Heart right ventricle (tissue), 16 donors: ENCODE measurements around the gene TTYH1. TPM values are rescaled to one million over a fixed set of nuclear protein-coding genes. Genes with fewer than 3 reads are reported as not detected.

ENCODE experiments used
- ATAC-seq, 8 donors: fragments of 200-7000 bp; cut with Tn5 transposase; one replicate each; pipeline ENCODE4 v1.9.1; 2020; ENCODE audit warnings: mild to moderate bottlenecking in 8 of 8, moderate library complexity in 8 of 8, moderate number of reproducible peaks in 1 of 8
- DNase-seq, 2 donors: peaks; one replicate each; pipeline ENCODE4 v3.0.0-alpha.2; 2020
- H3K27ac ChIP-seq, 10 donors: fragments of 200-600 bp; sonication (generic) in 2 of 10; one replicate each; pipeline versions ENCODE4 v1.5.0 to v1.8.0; 2020 to 2022; ENCODE audit warnings: mild to moderate bottlenecking in 3 of 10
- H3K27me3 ChIP-seq, 7 donors: fragments of 200-600 bp; one replicate each; pipeline ENCODE4 v1.8.0; 2021 to 2022; ENCODE audit warnings: mild to moderate bottlenecking in 2 of 7
- H3K36me3 ChIP-seq, 9 donors: fragments of 200-600 bp; sonication (generic) in 1 of 9; one replicate each; pipeline versions ENCODE4 v1.5.0 to v1.8.0; 2020 to 2022; ENCODE audit warnings: mild to moderate bottlenecking in 2 of 9
- H3K4me1 ChIP-seq, 9 donors: fragments of 200-600 bp; sonication (generic) in 1 of 9; one replicate each; pipeline versions ENCODE4 v1.5.0 to v1.8.0; 2020 to 2022; ENCODE audit warnings: mild to moderate bottlenecking in 4 of 9
- H3K4me3 ChIP-seq, 10 donors: fragments of 200-600 bp; sonication (generic) in 2 of 10; one replicate each; pipeline versions ENCODE4 v1.5.0 to v1.8.0; 2020 to 2022; ENCODE audit warnings: mild to moderate bottlenecking in 7 of 10, moderate library complexity in 2 of 10
- H3K9me3 ChIP-seq, 11 donors: fragments of 200-600 bp in 10 of 11; sonication (generic) in 2 of 11; one replicate each; pipeline versions ENCODE4 v1.5.0 to v1.8.0; 2013 to 2022; ENCODE audit warnings: mild to moderate bottlenecking in 2 of 11, control low read depth in 1 of 11, moderate library complexity in 1 of 11
- CTCF ChIP-seq, 9 donors: fragments of 200-600 bp; sonication (generic) in 2 of 9; IDR thresholded peaks; one replicate each; pipeline versions ENCODE4 v1.5.0 to v1.8.0; 2021 to 2022; ENCODE audit warnings: antibody characterized with exemption in 9 of 9, mild to moderate bottlenecking in 5 of 9, moderate library complexity in 1 of 9
- WGBS, 2 donors: extraction: QIAGEN DNeasy Blood & Tissue Kit; methylation state at CpG; one replicate each; pipeline ENCODE4 v1.1.7; 2013; ENCODE audit warnings: inconsistent platforms in 1 of 2; 5-methylcytosine and 5-hydroxymethylcytosine counted together
- intact Hi-C, 10 donors: fragments of 100-400 bp; cut with DNase I; formaldehyde crosslinking; loops; one replicate each; pipeline versions ENCODE4 v1.11.1 to v1.14.2; 2022
- polyA plus RNA-seq, 2 donors: library from polyadenylated mRNA; stranded (reverse); fragments of 200-250 nt; gene quantifications; one replicate each; pipeline ENCODE4 v1.2.3, GENCODE V29; 2013
- total RNA-seq, 10 donors: library from RNA; stranded (reverse); fragmentation: NEBNext Ultra II Directional in 3 of 10; extraction: Animal tissue kit (Norgen Biotek cat#: 25700) in 3 of 10; gene quantifications; one replicate each; pipeline versions ENCODE4 v1.2.1 to v1.2.4, GENCODE V29; 2021 to 2023
- donor health status: Arrhythmogenic right ventricular cardiomyopathy.
- donor health status: ischemic (EF 13 %, LVEDD 7.1; RV severe dilation, severe dysfunction).
- donor health status: healthy with polysubstance abuse.
- donor health status: DM: no; HTN: yes; CAD: no.
- donor health status: DM: no; HTN: no; CAD: no.
- donor health status: ischemic (EF 25% LVEDD 6.9; RV normal size, moderate dysfunction).
- donor health status: ischemic (EF 25% LVEDD 5.7; RV mildly dilated, moderate dysfunction).
- donor health status: healthy.
- donor health status: DM: yes; HTN: yes; CAD: no.
- donor health status: Ischemic cardiomyopathy.
- donor health status: ischemic (EF 35%, LVEDD 5.7; RV mildly dilated, moderate dysfunction).
- donor health status: nonischemic (EF 11% LVEDD 7.7; RV severe dilation, severe dysfunction).
- donor health status: DM: yes; HTN: yes; CAD: no.
- donor health status: PGD.
- donor health status: ischemic (EF 29% LVEDD 5.4; RV normal size, mild dysfunction).
- donor health status: nonischemic (EF 23%, LVEDD 6.1; RV moderate dilation, normal function).

TTYH1 gene
- total and polyA plus RNA-seq, 12 donors, result 0.37 to 4.3 (median 1.2) TPM

- no peaks in the 10 kb centered on the region for H3K9me3 ChIP-seq
- H3K36me3 ChIP-seq, result peaks cover 0 to 72% (median 61%) of the 10 kb centered on the region in 9 donors
- TF ChIP-seq CTCF (IDR thresholded peaks at IDR 0.05), result no peak
- H3K4me3 ChIP-seq, result no peak overlapping the region
- peaks cover 13 to 41% (median 34%) of the 10 kb centered on the region in 9 donors for H3K4me1 ChIP-seq
- 90 to 92% methylated on average over 11 of the region's 11 CpGs for WGBS, 2 donors
- no peak overlapping the region for H3K27ac ChIP-seq
- H3K27me3 ChIP-seq, result no peaks in the 10 kb centered on the region
- ATAC-seq (no peak), DNase-seq (no peak)
- intact Hi-C loops, result no loop called here
Measured at GRCh38 chr19:54452626-54453025, 37.4 kb downstream of the TTYH1 start.

- DNase-seq, result no peak
- Histone ChIP-seq H3K36me3 (peaks cover 4 to 87% (median 76%) of the 10 kb centered on the region in 9 donors), H3K4me3 (no peak overlapping the region), H3K27me3 (no peaks in the 10 kb centered on the region), H3K27ac (no peak overlapping the region), H3K4me1 (peaks cover 13 to 46% (median 30%) of the 10 kb centered on the region in 9 donors), H3K9me3 (no peaks in the 10 kb centered on the region)
- no peak for TF ChIP-seq CTCF (IDR thresholded peaks at IDR 0.05)
- intact Hi-C loops, result no loop called here
- no peak for ATAC-seq
- 91 to 92% methylated on average over 31 of the region's 31 CpGs for WGBS, 2 donors
Measured at GRCh38 chr19:54453921-54454780, 38.9 kb downstream of the TTYH1 start.

GRCh38 chr19:54454781-54455675, 39.8 kb downstream of the TTYH1 start:
- Histone ChIP-seq H3K4me3 (no peak overlapping the region), H3K9me3 (no peaks in the 10 kb centered on the region), H3K27ac (no peak overlapping the region), H3K4me1 (peaks cover 12 to 50% (median 36%) of the 10 kb centered on the region in 9 donors), H3K36me3 (peaks cover 4 to 96% (median 83%) of the 10 kb centered on the region in 9 donors), H3K27me3 (no peaks in the 10 kb centered on the region)
- TF ChIP-seq CTCF (IDR thresholded peaks at IDR 0.05), result no peak
- ATAC-seq (no peak), DNase-seq (no peak)
- WGBS, 2 donors, result 90% methylated on average over 33 of the region's 33 CpGs
- intact Hi-C loops, result no loop called here

GRCh38 chr19:54455786-54456422, 40.6 kb downstream of the TTYH1 start:
- ATAC-seq (no peak), DNase-seq (no peak)
- Histone ChIP-seq H3K4me3 (no peak overlapping the region), H3K27ac (no peak overlapping the region), H3K4me1 (peaks cover 4 to 42% (median 34%) of the 10 kb centered on the region in 9 donors), H3K27me3 (no peaks in the 10 kb centered on the region), H3K36me3 (peaks cover 4 to 100% (median 92%) of the 10 kb centered on the region in 9 donors), H3K9me3 (no peaks in the 10 kb centered on the region)
- intact Hi-C loops, result no loop called here
- no peak for TF ChIP-seq CTCF (IDR thresholded peaks at IDR 0.05)
- 92 to 94% methylated on average over 40 of the region's 40 CpGs for WGBS, 2 donors
